Measurements from ENCODE around the gene FAF2. TPM values are rescaled to one million over a fixed set of nuclear protein-coding genes. Genes with fewer than 3 reads are reported as not detected.

FAF2 gene
- total RNA-seq, 1 experiment from 2014 or later, result 44.4 TPM

DNA sequence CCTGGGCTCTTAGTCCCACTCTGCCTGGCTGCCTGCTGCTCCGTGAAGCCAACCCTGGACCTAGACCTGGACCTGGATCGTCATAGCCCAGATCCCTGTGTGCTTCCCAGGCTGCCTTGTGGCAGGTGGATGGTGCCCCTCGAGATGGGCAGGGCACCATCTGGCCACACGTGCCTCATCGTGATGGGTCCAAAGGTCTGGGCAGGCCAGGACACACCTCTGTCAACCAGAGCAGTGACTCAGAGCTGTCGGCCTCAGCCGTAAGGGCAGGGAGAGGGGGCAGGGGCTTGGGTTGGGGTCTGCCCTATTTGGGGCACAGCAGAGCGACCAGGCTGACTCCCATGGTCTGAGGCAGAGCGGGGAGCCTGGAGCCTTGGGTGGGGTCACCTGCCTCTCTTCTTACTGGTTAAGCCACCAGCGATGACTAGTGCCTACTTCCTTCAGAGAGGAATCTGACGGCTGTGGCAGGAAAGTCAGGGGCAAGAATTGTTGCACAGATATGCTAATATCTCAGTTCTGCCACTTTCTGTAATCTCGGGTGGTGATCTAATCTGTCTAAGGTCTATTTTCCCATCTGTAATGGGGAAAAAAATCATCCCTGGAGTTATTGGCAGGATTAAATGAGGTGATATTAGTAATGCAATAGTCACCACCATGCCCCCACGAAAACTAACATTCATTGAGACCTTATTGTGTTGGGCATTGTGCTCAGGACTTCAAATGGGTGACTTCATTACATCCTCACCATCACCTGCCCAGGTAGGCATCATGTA is 97.7 kb downstream of the FAF2 start:
- peaks cover 0 to 2% (median 2%) of the 10 kb centered on the region in 3 experiments; a peak in 3 of 7 replicates for H3K36me3 Mint-ChIP-seq (ENCODE audit: insufficient read depth in 1 of 3, low read depth in 3 of 3)
- H3K9ac ChIP-seq (ENCODE audit: extremely low read depth, insufficient read length, low read length), result no peak overlapping the region
- WGBS (ENCODE audit: extremely low coverage, insufficient read length, low lambda C conversion rate), result no CpG with 5 or more reads among the region's 13 CpGs

More for the DNA sequence above, 97.7 kb downstream of the FAF2 start:
- Histone ChIP-seq H2BK12ac (ENCODE audit: insufficient read length, low read depth, low read length) (no peak overlapping the region), H4K8ac (replicated peaks; ENCODE audit: insufficient read length, low read depth, low read length) (no peak overlapping the region), H3K9me3 (ENCODE audit: control insufficient read depth, low read depth, low read length) (no peaks in the 10 kb centered on the region), H2BK20ac (ENCODE audit: low read depth, low read length, poor library complexity, severe bottlenecking) (no peak overlapping the region), H3K23me2 (ENCODE audit: insufficient read length, low read depth, low read length, poor library complexity, severe bottlenecking) (peaks cover 12% of the 10 kb centered on the region), H2AFZ (ENCODE audit: low read length) (no peak overlapping the region), H2AK5ac (ENCODE audit: insufficient read length, low read length) (no peak overlapping the region), H4K91ac (ENCODE audit: insufficient read length, low read depth, low read length) (no peak overlapping the region), H3K27ac (ENCODE audit: insufficient read length, low read depth, low read length) (no peak overlapping the region), H4K20me1 (ENCODE audit: control insufficient read depth, insufficient read depth, insufficient read length) (peaks cover 2% of the 10 kb centered on the region), H3K4me2 (ENCODE audit: insufficient read depth, insufficient read length, low read length) (no peak overlapping the region), H3K18ac (ENCODE audit: insufficient read length, low read depth, low read length) (no peak overlapping the region), H3K79me2 (ENCODE audit: insufficient read depth, low read length) (no peaks in the 10 kb centered on the region), H2BK15ac (ENCODE audit: low read depth, low read length) (no peak overlapping the region), H3K27me3 (ENCODE audit: insufficient read depth, low read length) (no peaks in the 10 kb centered on the region), H3K4ac (ENCODE audit: low read depth, low read length) (no peak overlapping the region), H3K4me1 (ENCODE audit: insufficient read depth, low read length) (peaks cover 6% of the 10 kb centered on the region; the same call in 1 of the 2 replicates), H3T11ph (ENCODE audit: low read length) (no peak overlapping the region), H4K5ac (ENCODE audit: insufficient read length, low read depth, low read length) (no peak overlapping the region), H3K56ac (ENCODE audit: insufficient read length, low read depth, low read length) (no peak overlapping the region), H3K23ac (ENCODE audit: insufficient read length, low read depth, low read length) (no peak overlapping the region), H3K79me1 (ENCODE audit: insufficient read depth, low read depth, low read length, poor library complexity, severe bottlenecking) (no peaks in the 10 kb centered on the region), H2BK120ac (ENCODE audit: low read depth, low read length, poor library complexity, severe bottlenecking) (no peak overlapping the region), H3K14ac (ENCODE audit: insufficient read depth, low read length) (no peak overlapping the region), H2BK5ac (ENCODE audit: insufficient read length, low read length) (no peak overlapping the region)
- TF ChIP-seq CTCF (conservative IDR thresholded peaks at IDR 0.05), result no peak
- Mint-ChIP-seq H3K27ac (no peak overlapping the region), H3K4me3 (no peak overlapping the region), H3K4me1 (peaks cover 22 to 24% of the 10 kb centered on the region in 2 experiments), H3K9me3 (no peaks in the 10 kb centered on the region), H3K27me3 (ENCODE audit: low read depth) (peaks cover 1% of the 10 kb centered on the region; the same call in 1 of the 2 replicates)
- DNase-seq, result no peak

Measured in H9 (cell line).